ENCODE data around the gene PROKR1. TPM values are rescaled to one million over a fixed set of nuclear protein-coding genes. Genes with fewer than 3 reads are reported as not detected.
A peak's percentile ranks its signal among the peaks of the same experiment; 100 is the strongest.

Gene PROKR1
- total and polyA plus RNA-seq, 7 experiments from 2014 or later, result not detected

DNA sequence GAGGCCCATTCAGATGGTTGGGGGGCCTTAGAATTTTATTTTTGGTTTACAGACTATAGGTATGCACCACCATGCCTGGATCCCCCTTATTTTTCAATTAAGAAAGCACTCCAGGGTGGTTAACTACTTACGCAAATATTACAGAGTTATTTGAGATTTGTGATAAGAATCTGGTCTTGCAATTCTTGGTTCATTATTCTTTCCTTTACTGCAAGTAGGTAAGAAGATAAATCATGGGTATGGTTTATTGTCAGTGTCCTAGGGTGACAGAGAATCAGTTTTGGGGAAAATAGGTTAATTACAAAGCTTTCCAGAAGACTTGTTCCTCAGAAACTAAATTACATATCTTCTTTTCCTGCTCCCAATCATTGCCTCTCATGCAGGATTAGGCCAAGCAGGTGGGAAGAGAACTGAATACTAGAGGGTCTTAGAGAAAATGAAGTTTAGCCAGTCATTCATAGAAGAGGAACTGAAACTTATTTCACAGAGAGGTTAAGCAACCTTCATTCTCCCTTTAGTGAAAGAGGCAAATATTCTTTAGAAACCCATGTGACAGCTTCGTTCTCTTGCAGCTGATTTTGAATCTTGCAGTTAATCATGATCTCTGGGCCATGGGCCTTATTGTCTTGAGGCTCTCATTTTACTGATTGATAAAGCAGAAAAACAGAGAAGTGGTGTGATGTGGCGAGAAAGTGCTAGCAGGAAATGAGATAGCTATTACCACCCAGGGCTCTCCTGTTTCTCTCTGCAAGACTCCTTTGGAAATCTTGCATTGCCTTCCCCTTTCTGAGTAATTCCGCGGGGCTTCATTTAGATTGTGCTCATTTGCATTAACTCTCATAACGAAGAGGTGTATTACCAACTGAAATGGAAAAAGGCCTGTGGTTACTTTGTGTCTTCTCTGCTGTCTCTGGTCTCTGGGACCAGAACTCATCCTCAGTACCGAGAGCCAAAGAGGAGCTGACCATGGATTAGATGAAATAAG, 46.5 kb downstream of the PROKR1 start:
- ChIA-PET CTCF (interaction anchor here (0.6 to 1.2 kb wide), 2 partner anchors 10 to 565 kb away, joined by 3 read pairs; no protein-coding TSS in a partner anchor), POLR2A (interaction anchor here (0.5 kb wide), 1 partner anchor 16 kb away, joined by 3 read pairs; no protein-coding TSS in a partner anchor)
- no peak overlapping the region for H3K4me3 ChIP-seq (ENCODE audit: low read length)
- intact Hi-C loops (cut with micrococcal nuclease), result no loop called here
- no peak overlapping the region for H3K27ac ChIP-seq (ENCODE audit: low read depth, low read length)
- Mint-ChIP-seq H3K9me3 (peaks cover 0 to 5% (median 0%) of the 10 kb centered on the region in 11 donors), H3K27ac (peak overlapping the region in 1 of 9 donors; percentile 2), H3K4me1 (peaks cover 0 to 13% (median 7%) of the 10 kb centered on the region in 7 donors), H3K27me3 (peaks cover 0 to 20% (median 6%) of the 10 kb centered on the region in 5 donors), H3K4me3 (peak overlapping the region in 3 of 10 donors; percentile 4 to 18 (median 12)), H3K36me3 (peaks cover 0 to 7% (median 3%) of the 10 kb centered on the region in 5 donors)
- ATAC-seq (peak; percentile 80), DNase-seq (no peak)
- no peaks in the 10 kb centered on the region for H3K4me1 ChIP-seq (ENCODE audit: control insufficient read depth in 2 of 2, insufficient read depth in 2 of 2, low read length in 2 of 2)
- H3K9me3 ChIP-seq (ENCODE audit: control insufficient read depth in 2 of 3, low read length in 3 of 3), result no peaks in the 10 kb centered on the region
- H3K27me3 ChIP-seq (ENCODE audit: control insufficient read depth in 2 of 2, insufficient read depth in 2 of 2, low read length in 2 of 2), result peaks cover 0 to 4% of the 10 kb centered on the region in 2 donors
- H3K36me3 ChIP-seq (ENCODE audit: control insufficient read depth in 2 of 3, insufficient read depth in 3 of 3, low read length in 3 of 3), result no peaks in the 10 kb centered on the region

DNA sequence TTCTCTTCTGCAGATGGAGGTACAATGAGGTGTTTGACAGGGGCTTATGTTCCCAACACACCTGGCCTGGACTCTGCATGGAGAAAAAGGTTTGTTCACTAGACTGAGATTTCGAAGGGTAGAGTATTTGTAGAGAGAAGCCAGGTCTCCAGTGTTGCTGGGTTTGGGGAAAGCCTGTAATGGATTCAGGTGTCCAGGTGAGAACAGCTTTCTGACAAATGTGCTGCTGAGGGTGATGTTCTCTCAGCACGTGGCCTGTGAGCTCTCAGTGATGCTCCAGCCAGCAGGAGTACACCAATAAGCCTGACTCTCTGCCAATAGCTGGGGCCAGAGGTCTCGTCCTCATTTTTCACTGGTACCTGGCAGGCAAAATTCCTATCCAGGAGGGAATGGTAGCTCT, 47.5 kb downstream of the PROKR1 start:
- intact Hi-C loops (cut with micrococcal nuclease), result no loop called here
- ATAC-seq, result no peak
- Mint-ChIP-seq H3K27me3 (peaks cover 3 to 22% (median 6%) of the 10 kb centered on the region in 5 donors), H3K27ac (no peak overlapping the region), H3K36me3 (peaks cover 0 to 7% (median 4%) of the 10 kb centered on the region in 5 donors), H3K4me1 (peaks cover 0 to 13% (median 7%) of the 10 kb centered on the region in 7 donors), H3K9me3 (peaks cover 0 to 5% (median 0%) of the 10 kb centered on the region in 11 donors), H3K4me3 (no peak overlapping the region)
- ChIA-PET CTCF (interaction anchor here (1.0 kb wide), 1 partner anchor 18 kb away, joined by 5 read pairs; no protein-coding TSS in a partner anchor), POLR2A (no interaction called here)
- no peaks in the 10 kb centered on the region for H3K9me3 ChIP-seq (ENCODE audit: control insufficient read depth in 2 of 3, low read length in 3 of 3)
- H3K27me3 ChIP-seq (ENCODE audit: control insufficient read depth in 2 of 2, insufficient read depth in 2 of 2, low read length in 2 of 2), result peaks cover 0 to 4% of the 10 kb centered on the region in 2 donors
- DNase-seq, result no peak
- no peaks in the 10 kb centered on the region for H3K4me1 ChIP-seq (ENCODE audit: control insufficient read depth in 2 of 2, insufficient read depth in 2 of 2, low read length in 2 of 2)
- no peak overlapping the region for H3K27ac ChIP-seq (ENCODE audit: low read depth, low read length)
- no peaks in the 10 kb centered on the region for H3K36me3 ChIP-seq (ENCODE audit: control insufficient read depth in 2 of 3, insufficient read depth in 3 of 3, low read length in 3 of 3)
- no peak overlapping the region for H3K4me3 ChIP-seq (ENCODE audit: low read length)

DNA sequence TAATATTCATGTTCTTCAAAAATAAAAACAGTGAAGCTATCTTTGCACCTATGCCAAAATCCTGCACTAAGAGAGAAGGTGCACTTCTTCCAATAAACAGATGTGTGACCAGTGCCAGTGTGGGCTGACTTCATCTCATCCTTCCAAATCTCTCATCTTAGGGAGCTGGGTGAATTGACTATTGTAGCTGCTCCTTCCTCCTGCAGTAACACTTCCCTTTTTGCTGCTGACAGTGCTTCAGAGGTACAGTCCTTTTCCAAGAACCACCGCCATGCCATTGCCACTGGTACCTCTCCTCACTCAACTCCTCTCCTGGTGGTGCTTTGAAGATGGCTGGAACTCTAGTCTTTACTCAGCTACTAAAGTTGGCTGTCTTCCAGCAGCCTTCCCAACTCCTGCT, 49.1 kb downstream of the PROKR1 start:
- Histone ChIP-seq H3K4me3 (ENCODE audit: low read length) (no peak overlapping the region), H3K9me3 (ENCODE audit: control insufficient read depth in 2 of 3, low read length in 3 of 3) (no peaks in the 10 kb centered on the region), H3K4me1 (ENCODE audit: control insufficient read depth in 2 of 2, insufficient read depth in 2 of 2, low read length in 2 of 2) (no peaks in the 10 kb centered on the region), H3K36me3 (ENCODE audit: control insufficient read depth in 2 of 3, insufficient read depth in 3 of 3, low read length in 3 of 3) (no peaks in the 10 kb centered on the region), H3K27ac (ENCODE audit: low read depth, low read length) (no peak overlapping the region), H3K27me3 (ENCODE audit: control insufficient read depth in 2 of 2, insufficient read depth in 2 of 2, low read length in 2 of 2) (peaks cover 0 to 4% of the 10 kb centered on the region in 2 donors)
- Mint-ChIP-seq H3K36me3 (peaks cover 0 to 5% (median 4%) of the 10 kb centered on the region in 5 donors), H3K27me3 (peaks cover 3 to 23% (median 8%) of the 10 kb centered on the region in 5 donors), H3K27ac (no peak overlapping the region), H3K4me3 (no peak overlapping the region), H3K9me3 (peaks cover 0 to 5% (median 0%) of the 10 kb centered on the region in 11 donors), H3K4me1 (peaks cover 0 to 13% (median 7%) of the 10 kb centered on the region in 7 donors)
- intact Hi-C loops (cut with micrococcal nuclease), result no loop called here
- ATAC-seq (no peak), DNase-seq (no peak)
- ChIA-PET POLR2A (no interaction called here), CTCF (no interaction called here)

DNA sequence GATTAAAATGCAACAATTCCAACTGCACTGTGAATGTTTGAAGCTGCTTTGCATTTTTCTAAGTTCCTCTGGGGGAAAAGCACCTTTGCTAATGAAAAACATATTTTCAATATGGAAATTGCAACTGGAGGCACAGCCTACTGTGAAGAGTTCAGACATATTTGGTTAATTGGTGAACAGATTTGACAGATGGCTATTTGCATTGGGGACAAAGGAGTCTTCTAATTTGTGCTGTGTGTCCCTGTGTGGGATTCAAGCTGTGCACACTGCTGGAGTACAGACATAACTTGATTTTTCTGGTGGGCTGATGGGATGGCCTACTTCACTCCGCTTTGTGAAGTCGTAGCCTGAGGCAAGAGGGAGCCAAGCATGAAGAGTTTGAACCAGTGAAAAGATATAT, 50.6 kb downstream of the PROKR1 start:
- ChIA-PET CTCF (no interaction called here), POLR2A (no interaction called here)
- peaks cover 0 to 4% of the 10 kb centered on the region in 2 donors for H3K27me3 ChIP-seq (ENCODE audit: control insufficient read depth in 2 of 2, insufficient read depth in 2 of 2, low read length in 2 of 2)
- H3K4me3 ChIP-seq (ENCODE audit: low read length), result no peak overlapping the region
- DNase-seq (no peak), ATAC-seq (no peak)
- peaks cover 0 to 21% (median 7%) of the 10 kb centered on the region in 7 donors for H3K4me1 Mint-ChIP-seq
- intact Hi-C loops (cut with micrococcal nuclease), result no loop called here
- peaks cover 0 to 5% (median 0%) of the 10 kb centered on the region in 11 donors for H3K9me3 Mint-ChIP-seq
- no peak overlapping the region for H3K27ac Mint-ChIP-seq
- H3K36me3 Mint-ChIP-seq, result peaks cover 0 to 5% (median 4%) of the 10 kb centered on the region in 5 donors
- H3K27ac ChIP-seq (ENCODE audit: low read depth, low read length), result no peak overlapping the region
- H3K36me3 ChIP-seq (ENCODE audit: control insufficient read depth in 2 of 3, insufficient read depth in 3 of 3, low read length in 3 of 3), result no peaks in the 10 kb centered on the region
- H3K27me3 Mint-ChIP-seq, result peaks cover 3 to 23% (median 8%) of the 10 kb centered on the region in 5 donors
- no peak overlapping the region for H3K4me3 Mint-ChIP-seq
- H3K9me3 ChIP-seq (ENCODE audit: control insufficient read depth in 2 of 3, low read length in 3 of 3), result no peaks in the 10 kb centered on the region
- H3K4me1 ChIP-seq (ENCODE audit: control insufficient read depth in 2 of 2, insufficient read depth in 2 of 2, low read length in 2 of 2), result no peaks in the 10 kb centered on the region

DNA sequence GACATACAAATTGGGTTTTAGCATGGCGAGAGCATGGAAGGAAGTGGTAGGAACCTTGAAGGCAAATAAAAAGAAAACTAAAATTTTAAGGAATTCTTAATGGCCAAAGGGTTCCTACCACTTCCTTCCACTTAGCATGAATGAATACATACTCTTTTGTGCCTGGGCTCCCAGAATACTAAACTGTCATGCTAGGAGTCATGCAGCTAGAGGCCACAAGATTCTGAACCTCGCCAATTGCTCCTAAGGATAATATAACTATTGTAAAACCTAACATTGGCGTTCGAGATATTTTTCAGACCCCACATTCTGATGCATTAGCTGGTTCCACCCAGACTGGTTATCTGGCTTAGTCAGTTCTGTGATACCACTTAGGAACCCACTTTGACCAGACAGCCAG, 52.6 kb downstream of the PROKR1 start:
- peaks cover 4 to 8% (median 5%) of the 10 kb centered on the region in 5 donors for H3K36me3 Mint-ChIP-seq
- H3K27ac ChIP-seq (ENCODE audit: low read depth, low read length), result no peak overlapping the region
- no peak for DNase-seq
- H3K27ac Mint-ChIP-seq, result no peak overlapping the region
- H3K4me1 Mint-ChIP-seq, result peaks cover 0 to 10% (median 0%) of the 10 kb centered on the region in 7 donors
- CTCF ChIA-PET, result no interaction called here
- H3K9me3 Mint-ChIP-seq, result peaks cover 0 to 19% (median 5%) of the 10 kb centered on the region in 11 donors
- H3K27me3 ChIP-seq (ENCODE audit: control insufficient read depth in 2 of 2, insufficient read depth in 2 of 2, low read length in 2 of 2), result peaks cover 0 to 4% of the 10 kb centered on the region in 2 donors
- no peaks in the 10 kb centered on the region for H3K9me3 ChIP-seq (ENCODE audit: control insufficient read depth in 2 of 3, low read length in 3 of 3)
- no peaks in the 10 kb centered on the region for H3K4me1 ChIP-seq (ENCODE audit: control insufficient read depth in 2 of 2, insufficient read depth in 2 of 2, low read length in 2 of 2)
- intact Hi-C loops (cut with micrococcal nuclease), result no loop called here
- no peak for ATAC-seq
- H3K4me3 ChIP-seq (ENCODE audit: low read length), result no peak overlapping the region
- POLR2A ChIA-PET, result interaction anchor here (0.7 kb wide), 1 partner anchor 13 kb away, joined by 3 read pairs; no protein-coding TSS in a partner anchor
- peaks cover 6 to 25% (median 8%) of the 10 kb centered on the region in 5 donors for H3K27me3 Mint-ChIP-seq
- H3K36me3 ChIP-seq (ENCODE audit: control insufficient read depth in 2 of 3, insufficient read depth in 3 of 3, low read length in 3 of 3), result no peaks in the 10 kb centered on the region
- H3K4me3 Mint-ChIP-seq, result no peak overlapping the region

DNA sequence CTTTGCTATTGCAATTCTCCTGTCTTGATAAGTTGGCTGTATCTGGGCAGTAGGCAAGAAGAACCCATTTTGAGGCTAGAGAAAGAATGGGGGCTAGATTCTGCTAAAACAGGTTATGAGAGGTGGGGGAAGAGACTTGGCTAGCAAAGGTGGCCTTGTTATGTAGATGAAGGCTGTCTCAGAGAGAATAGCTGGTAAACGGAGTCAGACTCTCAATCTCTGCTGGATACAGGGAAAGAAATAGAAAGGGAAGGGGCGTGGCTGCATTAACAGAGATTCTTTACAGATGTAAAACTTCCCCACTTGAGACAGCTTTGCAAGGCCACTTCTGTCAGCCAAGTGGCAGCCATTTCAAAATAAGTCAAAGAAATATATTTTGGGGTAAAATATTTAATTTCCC, 53.2 kb downstream of the PROKR1 start:
- DNase-seq (no peak), ATAC-seq (no peak)
- H3K9me3 Mint-ChIP-seq, result peaks cover 0 to 19% (median 5%) of the 10 kb centered on the region in 11 donors
- no peaks in the 10 kb centered on the region for H3K9me3 ChIP-seq (ENCODE audit: control insufficient read depth in 2 of 3, low read length in 3 of 3)
- H3K4me3 ChIP-seq (ENCODE audit: low read length), result no peak overlapping the region
- H3K36me3 Mint-ChIP-seq, result peaks cover 3 to 8% (median 5%) of the 10 kb centered on the region in 5 donors
- H3K27me3 Mint-ChIP-seq, result peaks cover 5 to 25% (median 7%) of the 10 kb centered on the region in 5 donors
- no peak overlapping the region for H3K27ac Mint-ChIP-seq
- no peak overlapping the region for H3K27ac ChIP-seq (ENCODE audit: low read depth, low read length)
- intact Hi-C loops (cut with micrococcal nuclease), result no loop called here
- H3K27me3 ChIP-seq (ENCODE audit: control insufficient read depth in 2 of 2, insufficient read depth in 2 of 2, low read length in 2 of 2), result peaks cover 0 to 4% of the 10 kb centered on the region in 2 donors
- no peaks in the 10 kb centered on the region for H3K4me1 ChIP-seq (ENCODE audit: control insufficient read depth in 2 of 2, insufficient read depth in 2 of 2, low read length in 2 of 2)
- no peaks in the 10 kb centered on the region for H3K36me3 ChIP-seq (ENCODE audit: control insufficient read depth in 2 of 3, insufficient read depth in 3 of 3, low read length in 3 of 3)
- ChIA-PET POLR2A (interaction anchor here (0.7 kb wide), 1 partner anchor 13 kb away, joined by 3 read pairs; no protein-coding TSS in a partner anchor), CTCF (interaction anchor here (0.6 to 0.9 kb wide), 2 partner anchors 229 to 233 kb away, joined by 3 read pairs; no protein-coding TSS in a partner anchor)
- H3K4me3 Mint-ChIP-seq, result no peak overlapping the region
- H3K4me1 Mint-ChIP-seq, result peaks cover 0 to 10% (median 0%) of the 10 kb centered on the region in 7 donors
